CD14-positive monocyte (primary cell): ENCODE data around the gene IL21R. TPM values are rescaled to one million over a fixed set of nuclear protein-coding genes. Genes with fewer than 3 reads are reported as not detected.
A peak's percentile ranks its signal among the peaks of the same experiment; 100 is the strongest.

Experiments used
- DNase-seq, 3 donors: peaks; one replicate each; pipeline ENCODE4 v3.0.0-alpha.2; 2011 to 2022
- H2AFZ ChIP-seq: 2 replicates; pipeline ENCODE4 v1.6.0; 2012; ENCODE audit warnings: mild to moderate bottlenecking, low read depth, low read length, inconsistent platforms; ENCODE audit not compliant: insufficient read depth, poor library complexity, severe bottlenecking
- H3K27ac ChIP-seq, 2 donors: 1 replicate in 1 of 2; 2 replicates in 1 of 2; pipeline ENCODE4 v1.5.1; 2012 to 2013; ENCODE audit warnings: low read length in 2 of 2, control low read depth in 1 of 2, inconsistent platforms in 1 of 2, low read depth in 1 of 2, mild to moderate bottlenecking in 1 of 2
- H3K27me3 ChIP-seq, 2 donors: one replicate each; pipeline versions ENCODE4 v1.6.0 to v1.6.1; 2011 to 2013; ENCODE audit warnings: low read length in 2 of 2; ENCODE audit not compliant: control insufficient read depth in 2 of 2, insufficient read depth in 2 of 2
- H3K36me3 ChIP-seq, 2 donors: replicated peaks in 1 of 2; 1 replicate in 1 of 2; 2 replicates in 1 of 2; pipeline versions ENCODE4 v1.5.1 to v1.6.1; 2012 to 2013; ENCODE audit warnings: low read length in 2 of 2, control low read depth in 1 of 2, inconsistent platforms in 1 of 2, mild to moderate bottlenecking in 1 of 2; ENCODE audit not compliant: insufficient read depth in 2 of 2, control insufficient read depth in 1 of 2
- H3K4me1 ChIP-seq, 2 donors: 1 replicate in 1 of 2; 2 replicates in 1 of 2; pipeline versions ENCODE4 v1.5.1 to v1.6.1; 2012 to 2013; ENCODE audit warnings: low read length in 2 of 2, control low read depth in 1 of 2, inconsistent platforms in 1 of 2, mild to moderate bottlenecking in 1 of 2, moderate library complexity in 1 of 2; ENCODE audit not compliant: insufficient read depth in 2 of 2, control insufficient read depth in 1 of 2
- H3K4me2 ChIP-seq: replicated peaks from 2 replicates; pipeline ENCODE3; 2012; ENCODE audit warnings: low read length, moderate library complexity, mild to moderate bottlenecking; ENCODE audit not compliant: poor library complexity, severe bottlenecking; ENCODE audit errors: extremely low read depth
- H3K4me3 ChIP-seq, 3 experiments: fragments of 200-600 bp in 1 of 3; sonication (generic) in 1 of 3; replicated peaks in 1 of 3; 1 replicate in 2 of 3; 2 replicates in 1 of 3; pipeline ENCODE4 v1.5.1; 2011 to 2013; ENCODE audit warnings: low read length in 3 of 3, mild to moderate bottlenecking in 3 of 3, control low read depth in 2 of 3, low read depth in 2 of 3, inconsistent platforms in 1 of 3, moderate library complexity in 1 of 3
- H3K79me2 ChIP-seq: 2 replicates; pipeline ENCODE4 v1.6.0; 2012; ENCODE audit warnings: mild to moderate bottlenecking, control low read depth, inconsistent platforms, low read length, moderate library complexity; ENCODE audit not compliant: insufficient read depth
- H3K9ac ChIP-seq: 2 replicates; pipeline ENCODE4 v1.6.0; 2017; ENCODE audit warnings: low read length, mild to moderate bottlenecking; ENCODE audit not compliant: insufficient read depth, poor library complexity, severe bottlenecking
- H3K9me3 ChIP-seq, 2 donors: replicated peaks in 1 of 2; 1 replicate in 1 of 2; 2 replicates in 1 of 2; pipeline versions ENCODE4 v1.5.1 to v1.6.1; 2012 to 2013; ENCODE audit warnings: low read length in 2 of 2, control low read depth in 1 of 2; ENCODE audit not compliant: control insufficient read depth in 1 of 2, insufficient read depth in 1 of 2
- H4K20me1 ChIP-seq: 2 replicates; pipeline ENCODE4 v1.6.0; 2012; ENCODE audit warnings: mild to moderate bottlenecking, low read length, control low read depth, moderate library complexity; ENCODE audit not compliant: insufficient read depth
- H3K27ac Mint-ChIP-seq, 7 donors: one replicate each; pipeline ENCODE4 v1.8.0; 2020; ENCODE audit warnings: mild to moderate bottlenecking in 7 of 7, mixed read lengths in 7 of 7, moderate library complexity in 6 of 7, inconsistent platforms in 2 of 7
- H3K27me3 Mint-ChIP-seq, 3 donors: one replicate each; pipeline ENCODE4 v1.8.0; 2021 to 2022; ENCODE audit warnings: low read depth in 3 of 3, mild to moderate bottlenecking in 3 of 3, mixed read lengths in 3 of 3, moderate library complexity in 3 of 3, inconsistent platforms in 1 of 3
- H3K36me3 Mint-ChIP-seq, 2 donors: one replicate each; pipeline ENCODE4 v1.8.0; 2020; ENCODE audit warnings: mixed read lengths in 2 of 2, inconsistent platforms in 1 of 2, mild to moderate bottlenecking in 1 of 2
- H3K4me1 Mint-ChIP-seq: one replicate; pipeline ENCODE4 v1.8.0; 2020; ENCODE audit warnings: mild to moderate bottlenecking, mixed read lengths
- H3K4me3 Mint-ChIP-seq, 2 donors: one replicate each; pipeline ENCODE4 v1.8.0; 2020; ENCODE audit warnings: mild to moderate bottlenecking in 2 of 2, mixed read lengths in 2 of 2, moderate library complexity in 1 of 2
- H3K9me3 Mint-ChIP-seq, 7 donors: one replicate each; pipeline ENCODE4 v1.8.0; 2020 to 2022; ENCODE audit warnings: mixed read lengths in 7 of 7, mild to moderate bottlenecking in 6 of 7, moderate library complexity in 6 of 7, inconsistent platforms in 2 of 7
- CTCF ChIP-seq: fragments of 200-600 bp; IDR thresholded peaks from one replicate; pipeline ENCODE4 v1.8.0; 2022; ENCODE audit warnings: antibody characterized with exemption, mild to moderate bottlenecking
- WGBS: methylation state at CpG from one replicate; pipeline ENCODE4 v1.1.5; 2013; ENCODE audit warnings: missing lambda C conversion rate; ENCODE audit not compliant: insufficient coverage; 5-methylcytosine and 5-hydroxymethylcytosine counted together
- intact Hi-C, 2 donors: fragments of 100-400 bp; cut with micrococcal nuclease; formaldehyde crosslinking; loops; one replicate each; pipeline versions ENCODE4 v1.15.0 to v1.15.1; 2023
- polyA plus RNA-seq, 3 donors: library from polyadenylated mRNA; depleted of rRNA in 1 of 3; unstranded in 2 of 3; stranded (reverse) in 1 of 3; fragments of 300-500 nt in 2 of 3; fragments of >200 nt in 1 of 3; fragmentation: Illumina TruSeq in 2 of 3; gene quantifications; 1 replicate in 2 of 3; 2 replicates in 1 of 3; pipeline ENCODE4 v1.2.3, GENCODE V29; 2012 to 2021

IL21R gene
- polyA plus RNA-seq, 3 donors: 1.0 to 1.7 (median 1.4) TPM

DNA sequence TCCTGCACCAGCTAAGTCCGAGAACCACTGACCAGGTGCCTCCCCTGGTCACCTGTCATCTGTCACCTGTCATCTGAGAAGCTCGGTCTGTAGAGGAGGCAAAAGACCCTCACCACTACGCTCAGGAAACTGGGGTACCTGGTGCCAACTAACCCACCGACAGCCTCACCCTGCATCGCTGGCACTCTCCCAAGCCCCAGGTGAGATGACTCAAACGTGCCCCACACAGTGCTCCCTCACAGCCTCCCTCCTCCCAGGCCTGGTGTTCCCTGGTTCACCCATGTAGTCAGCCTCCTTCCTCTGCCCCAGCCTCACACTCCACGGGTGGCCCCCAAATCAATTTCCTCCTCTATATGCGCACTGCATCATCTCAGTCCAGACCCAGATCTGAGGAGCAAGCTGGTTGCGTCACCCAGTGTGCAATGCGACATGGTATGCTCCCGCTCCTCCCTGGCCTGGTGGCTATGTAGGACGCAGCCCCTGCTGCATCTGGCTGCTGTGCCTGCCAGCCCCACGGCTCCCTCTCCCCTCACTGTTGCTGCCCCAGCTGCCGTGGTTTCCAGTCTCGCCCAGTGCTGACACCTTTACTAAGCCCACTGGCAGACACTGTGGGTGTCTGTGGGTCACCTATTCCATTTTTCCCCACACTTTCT lies 79.4 kb downstream of the IL21R start:
- Mint-ChIP-seq H3K4me3 (no peak overlapping the region), H3K27ac (peak overlapping the region in 1 of 7 donors; percentile 2), H3K36me3 (peaks cover 98 to 99% of the 10 kb centered on the region in 2 donors), H3K9me3 (peaks cover 0 to 1% (median 0%) of the 10 kb centered on the region in 7 donors), H3K27me3 (peaks cover 0 to 2% (median 0%) of the 10 kb centered on the region in 3 donors), H3K4me1 (no peaks in the 10 kb centered on the region)
- H4K20me1 ChIP-seq: no peaks in the 10 kb centered on the region
- H3K79me2 ChIP-seq: no peaks in the 10 kb centered on the region
- H3K27me3 ChIP-seq: no peaks in the 10 kb centered on the region
- H3K9ac ChIP-seq: no peak overlapping the region
- H3K36me3 ChIP-seq: peaks cover 92 to 99% of the 10 kb centered on the region in 2 donors
- DNase-seq: no peak
- H3K4me2 ChIP-seq: no peak overlapping the region
- TF ChIP-seq CTCF: no peak
- no peaks in the 10 kb centered on the region for H3K4me1 ChIP-seq
- H3K9me3 ChIP-seq: no peaks in the 10 kb centered on the region
- no peak overlapping the region for H2AFZ ChIP-seq
- WGBS: 88% methylated on average over 13 of the region's 15 CpGs
- H3K27ac ChIP-seq: no peak overlapping the region
- H3K4me3 ChIP-seq: no peak overlapping the region
- intact Hi-C loops: no loop called here

DNA sequence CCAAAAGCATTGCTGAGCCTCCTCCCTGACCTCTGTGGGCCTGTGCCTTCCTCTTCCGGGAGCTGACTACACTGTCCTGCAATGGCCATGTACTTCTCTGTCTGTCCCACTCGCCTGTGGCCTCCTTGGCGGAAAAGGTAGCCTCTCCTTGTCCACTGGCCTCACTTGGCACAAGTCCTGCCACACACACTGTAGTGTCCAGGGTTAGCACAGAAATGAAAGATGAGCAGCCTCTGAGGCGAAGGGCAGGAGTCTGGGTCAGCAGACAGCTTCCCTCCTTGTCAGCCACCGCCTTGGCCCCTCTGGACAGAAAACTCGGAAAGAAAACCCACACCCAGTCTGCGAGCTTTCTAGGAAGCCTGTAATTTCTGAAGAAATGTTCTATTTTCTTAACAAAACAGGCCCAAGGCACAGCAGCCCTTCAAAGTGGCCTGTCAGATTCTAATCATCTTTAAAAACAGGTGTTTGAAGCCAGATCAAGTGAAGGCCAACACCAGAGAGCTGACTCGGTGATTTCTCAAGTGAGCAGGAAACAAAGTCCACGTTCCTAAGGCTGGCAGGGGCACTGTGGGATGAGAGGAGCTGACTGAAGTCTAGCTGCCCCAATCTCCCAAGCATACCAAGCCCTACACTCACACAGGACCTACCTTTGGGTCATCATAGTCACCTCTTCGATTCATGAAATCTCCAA lies 80.6 kb downstream of the IL21R start:
- Mint-ChIP-seq H3K4me1 (no peaks in the 10 kb centered on the region), H3K27ac (peak overlapping the region in 2 of 7 donors; percentile 26 to 35), H3K9me3 (peaks cover 0 to 1% (median 0%) of the 10 kb centered on the region in 7 donors), H3K27me3 (peaks cover 0 to 2% (median 0%) of the 10 kb centered on the region in 3 donors), H3K36me3 (peaks cover 96 to 100% of the 10 kb centered on the region in 2 donors), H3K4me3 (no peak overlapping the region)
- Histone ChIP-seq H3K27me3 (no peaks in the 10 kb centered on the region), H2AFZ (no peak overlapping the region), H3K27ac (no peak overlapping the region), H3K79me2 (no peaks in the 10 kb centered on the region), H3K4me1 (no peaks in the 10 kb centered on the region), H3K4me3 (no peak overlapping the region), H3K9ac (no peak overlapping the region), H3K9me3 (no peaks in the 10 kb centered on the region), H3K36me3 (peaks cover 92 to 99% of the 10 kb centered on the region in 2 donors), H3K4me2 (no peak overlapping the region), H4K20me1 (no peaks in the 10 kb centered on the region)
- no peak for DNase-seq
- WGBS: 95% methylated on average over 6 of the region's 10 CpGs
- intact Hi-C loops: no loop called here
- no peak for TF ChIP-seq CTCF
